Measurements from ENCODE around the gene RPL34. TPM values are rescaled to one million over a fixed set of nuclear protein-coding genes. Genes with fewer than 3 reads are reported as not detected.

Gene RPL34
- total RNA-seq, 1 donor from 2014 or later: 2,310 TPM

DNA sequence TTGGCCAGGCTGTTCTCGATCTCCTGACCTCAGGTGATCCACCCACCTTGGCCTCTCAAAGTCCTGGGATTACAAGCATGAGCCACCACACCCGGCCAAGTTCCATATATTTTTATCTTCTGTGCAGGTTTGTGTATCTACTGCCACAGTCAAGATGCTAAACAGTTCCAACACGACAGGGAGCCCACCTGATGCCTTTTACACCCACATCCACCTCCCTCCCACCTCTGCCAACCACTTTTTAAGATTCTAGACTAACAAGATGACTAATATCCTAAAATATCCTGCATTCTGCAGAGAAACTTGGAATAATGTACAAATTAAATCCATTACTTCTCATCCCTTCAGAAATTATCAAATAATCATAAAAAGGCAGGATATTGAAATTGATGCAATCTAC lies 19.3 kb upstream of the RPL34 start:
- CTCF ChIA-PET: no interaction called here
- ATAC-seq (ENCODE audit: low read depth) (no peak), DNase-seq (no peak)
- no peaks in the 10 kb centered on the region for H3K4me1 Mint-ChIP-seq
- peaks cover under 1% of the 10 kb centered on the region for H3K36me3 Mint-ChIP-seq (ENCODE audit: low read depth)
- H3K4me3 Mint-ChIP-seq: no peak overlapping the region
- no peaks in the 10 kb centered on the region for H3K27me3 Mint-ChIP-seq
- H3K27ac Mint-ChIP-seq: no peak overlapping the region
- intact Hi-C loops (cut with micrococcal nuclease): no loop called here
- POLR2A ChIA-PET: no interaction called here
- TF ChIP-seq, protein P1, sequence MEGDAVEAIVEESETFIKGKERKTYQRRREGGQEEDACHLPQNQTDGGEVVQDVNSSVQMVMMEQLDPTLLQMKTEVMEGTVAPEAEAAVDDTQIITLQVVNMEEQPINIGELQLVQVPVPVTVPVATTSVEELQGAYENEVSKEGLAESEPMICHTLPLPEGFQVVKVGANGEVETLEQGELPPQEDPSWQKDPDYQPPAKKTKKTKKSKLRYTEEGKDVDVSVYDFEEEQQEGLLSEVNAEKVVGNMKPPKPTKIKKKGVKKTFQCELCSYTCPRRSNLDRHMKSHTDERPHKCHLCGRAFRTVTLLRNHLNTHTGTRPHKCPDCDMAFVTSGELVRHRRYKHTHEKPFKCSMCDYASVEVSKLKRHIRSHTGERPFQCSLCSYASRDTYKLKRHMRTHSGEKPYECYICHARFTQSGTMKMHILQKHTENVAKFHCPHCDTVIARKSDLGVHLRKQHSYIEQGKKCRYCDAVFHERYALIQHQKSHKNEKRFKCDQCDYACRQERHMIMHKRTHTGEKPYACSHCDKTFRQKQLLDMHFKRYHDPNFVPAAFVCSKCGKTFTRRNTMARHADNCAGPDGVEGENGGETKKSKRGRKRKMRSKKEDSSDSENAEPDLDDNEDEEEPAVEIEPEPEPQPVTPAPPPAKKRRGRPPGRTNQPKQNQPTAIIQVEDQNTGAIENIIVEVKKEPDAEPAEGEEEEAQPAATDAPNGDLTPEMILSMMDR (IDR thresholded peaks at IDR 0.05): no peak
- H3K9me3 Mint-ChIP-seq: peaks cover 1% of the 10 kb centered on the region

DNA sequence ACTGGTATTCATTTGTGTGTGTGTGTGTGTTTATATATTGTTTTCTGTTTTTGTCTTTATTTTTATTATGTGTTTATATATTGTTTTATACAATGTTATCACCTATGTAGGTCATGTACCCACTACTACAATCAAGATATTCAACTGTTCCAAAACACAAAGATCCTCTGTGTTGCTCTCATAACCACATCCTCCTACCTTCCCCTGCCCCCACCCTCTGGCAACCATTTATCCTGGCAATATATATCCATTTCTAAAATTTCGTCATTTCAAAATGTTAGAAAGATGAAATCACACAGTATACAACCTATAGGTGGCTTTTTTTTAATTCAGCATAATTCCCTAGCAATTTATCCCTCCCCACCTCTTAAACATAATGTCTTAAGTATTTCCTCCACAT lies 18.8 kb upstream of the RPL34 start:
- DNase-seq (no peak), ATAC-seq (ENCODE audit: low read depth) (no peak)
- Mint-ChIP-seq H3K4me3 (no peak overlapping the region), H3K36me3 (ENCODE audit: low read depth) (peaks cover 2% of the 10 kb centered on the region), H3K9me3 (peaks cover 2% of the 10 kb centered on the region), H3K27ac (no peak overlapping the region), H3K4me1 (no peaks in the 10 kb centered on the region), H3K27me3 (no peaks in the 10 kb centered on the region)
- POLR2A ChIA-PET: no interaction called here
- intact Hi-C loops (cut with micrococcal nuclease): no loop called here
- CTCF ChIA-PET: no interaction called here
- TF ChIP-seq, protein P1 (IDR thresholded peaks at IDR 0.05): no peak

GRCh38 chr4:108602163-108602562 lies 18.2 kb upstream of the RPL34 start:
- TF ChIP-seq, protein P1 (IDR thresholded peaks at IDR 0.05): no peak
- H3K4me3 Mint-ChIP-seq: no peak overlapping the region
- H3K36me3 Mint-ChIP-seq (ENCODE audit: low read depth): peaks cover 7% of the 10 kb centered on the region
- H3K27ac Mint-ChIP-seq: no peak overlapping the region
- H3K4me1 Mint-ChIP-seq: no peaks in the 10 kb centered on the region
- ChIA-PET POLR2A (no interaction called here), CTCF (no interaction called here)
- H3K9me3 Mint-ChIP-seq: peaks cover 2% of the 10 kb centered on the region
- no peaks in the 10 kb centered on the region for H3K27me3 Mint-ChIP-seq
- ATAC-seq (ENCODE audit: low read depth): no peak
- DNase-seq: no peak
- intact Hi-C loops (cut with micrococcal nuclease): no loop called here

DNA sequence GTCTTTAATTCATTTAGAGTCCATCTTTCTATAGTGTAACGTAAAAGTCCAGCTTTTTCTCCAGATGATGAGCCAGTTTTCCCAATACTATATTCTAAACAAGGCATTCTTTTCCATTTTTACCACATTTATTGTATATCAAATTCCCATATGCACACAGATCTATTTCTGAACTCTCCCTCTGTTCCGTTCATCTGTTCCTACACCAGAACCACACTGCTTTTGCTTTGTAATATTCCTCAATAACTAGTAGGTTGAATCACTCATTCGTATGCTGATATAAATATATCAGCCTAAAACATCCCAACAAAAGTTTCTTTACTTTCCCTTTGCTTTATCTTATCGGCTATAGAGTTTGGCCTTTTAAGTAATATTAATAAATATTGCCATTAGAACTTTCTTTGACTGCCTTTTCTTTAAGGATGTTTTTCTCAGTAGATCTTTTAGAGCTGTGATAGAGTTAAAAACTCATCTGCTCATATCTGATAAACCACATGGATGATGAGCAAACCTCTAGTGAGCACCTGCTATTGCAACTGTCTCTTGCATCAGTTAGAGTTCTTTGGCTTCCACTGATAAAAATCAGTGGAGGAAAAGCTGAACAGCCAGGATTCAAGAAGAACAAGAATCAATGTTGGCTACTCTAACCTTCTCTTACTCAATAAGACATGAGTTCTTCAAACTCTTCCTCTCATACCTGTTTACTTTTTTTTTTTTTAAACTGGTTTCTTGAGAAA lies 13.1 kb upstream of the RPL34 start:
- ATAC-seq (ENCODE audit: low read depth) (no peak), DNase-seq (no peak)
- no peaks in the 10 kb centered on the region for H3K27me3 Mint-ChIP-seq
- ChIA-PET CTCF (no interaction called here), POLR2A (no interaction called here)
- TF ChIP-seq, protein P1 (IDR thresholded peaks at IDR 0.05): no peak
- H3K4me3 Mint-ChIP-seq: no peak overlapping the region
- intact Hi-C loops (cut with micrococcal nuclease): no loop called here
- H3K9me3 Mint-ChIP-seq: peaks cover 2% of the 10 kb centered on the region
- peaks cover 7% of the 10 kb centered on the region for H3K36me3 Mint-ChIP-seq (ENCODE audit: low read depth)
- H3K27ac Mint-ChIP-seq: no peak overlapping the region
- no peaks in the 10 kb centered on the region for H3K4me1 Mint-ChIP-seq

DNA sequence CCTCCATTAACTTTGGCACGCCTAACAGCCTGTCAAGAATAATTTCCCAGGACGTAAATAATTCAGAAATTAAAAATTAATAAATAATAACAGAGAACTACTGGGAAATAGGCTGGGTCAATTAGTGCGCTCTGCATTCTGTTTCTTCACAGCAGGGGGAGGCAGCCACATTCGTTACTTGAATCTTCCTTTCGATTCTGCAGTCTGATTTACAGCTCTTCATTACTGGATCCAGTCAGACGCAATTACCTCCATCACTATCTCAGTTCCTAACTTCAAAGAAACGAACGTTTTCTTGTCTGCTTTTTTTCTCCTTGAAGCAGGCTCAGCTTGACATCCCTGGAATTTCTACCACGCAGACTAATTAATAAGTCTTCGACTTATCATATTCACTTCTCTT lies 9.0 kb upstream of the RPL34 start:
- no peaks in the 10 kb centered on the region for H3K27me3 Mint-ChIP-seq
- DNase-seq (no peak), ATAC-seq (ENCODE audit: low read depth) (no peak)
- no peaks in the 10 kb centered on the region for H3K4me1 Mint-ChIP-seq
- TF ChIP-seq, protein P1 (IDR thresholded peaks at IDR 0.05): no peak
- H3K9me3 Mint-ChIP-seq: peaks cover 4% of the 10 kb centered on the region
- ChIA-PET CTCF (no interaction called here), POLR2A (interaction anchor here (1.5 kb wide), 1 partner anchor 9 kb away, joined by 3 read pairs; the partner anchor contains the start of gene RPL34)
- intact Hi-C loops (cut with micrococcal nuclease): no loop called here
- H3K4me3 Mint-ChIP-seq: no peak overlapping the region
- H3K36me3 Mint-ChIP-seq (ENCODE audit: low read depth): peaks cover 9% of the 10 kb centered on the region
- no peak overlapping the region for H3K27ac Mint-ChIP-seq
